ENCODE results near the gene DNAH14.
"Not testable (repeated sequence)": the region's sequence is repeated elsewhere in the genome, so short reads cannot be mapped to it uniquely, and the experiment has no call there.

DNAH14 gene

GRCh38 chr1:224995602-224996001, 66.1 kb downstream of the DNAH14 start:
- DNase-seq (ENCODE audit: low read depth in 2 of 2), result no peak

GRCh38 chr1:224996266-224996665, 66.8 kb downstream of the DNAH14 start:
- DNase-seq (ENCODE audit: low read depth in 2 of 2), result no peak

DNA sequence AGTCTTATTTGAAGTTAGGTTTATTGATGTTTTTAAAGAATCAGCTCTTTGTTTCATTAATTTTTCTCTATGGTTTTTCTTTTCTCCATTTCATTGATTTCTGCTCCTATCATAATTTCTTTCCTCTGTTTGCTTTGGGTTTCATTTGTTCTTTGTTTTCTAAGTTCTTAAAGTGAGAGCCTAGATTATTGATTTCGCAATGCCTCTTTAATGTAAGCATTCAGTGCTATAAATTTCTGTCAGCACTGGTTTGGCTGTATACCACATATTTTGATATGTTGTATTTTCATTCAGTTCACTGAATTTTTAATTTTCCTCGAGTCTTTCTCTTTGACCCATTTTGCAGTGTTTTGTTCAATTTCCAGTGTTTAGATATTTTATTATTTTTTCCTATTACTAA, 68.7 kb downstream of the DNAH14 start:
- DNase-seq (ENCODE audit: low read depth in 2 of 2), result no peak

DNA sequence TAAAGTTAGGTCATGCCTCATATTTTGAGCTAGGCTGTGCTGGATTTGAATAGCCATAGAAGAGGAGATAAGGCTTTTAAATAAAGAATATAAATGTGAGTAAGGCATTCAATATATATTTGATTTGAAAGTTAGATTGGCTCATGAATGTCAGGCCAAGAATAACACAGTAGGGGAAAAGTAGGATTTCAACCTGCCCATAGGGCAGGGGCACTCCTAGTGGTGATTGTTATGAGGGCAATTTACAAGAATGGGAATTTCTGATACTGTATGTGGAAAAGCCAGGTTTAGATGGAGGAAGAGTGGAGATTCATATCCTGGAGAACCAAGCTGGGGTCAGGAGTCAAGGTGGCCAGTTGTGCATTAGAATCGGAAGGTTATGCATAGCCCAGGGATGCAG, 74.9 kb downstream of the DNAH14 start:
- no peak for DNase-seq (ENCODE audit: low read depth in 2 of 2)

DNA sequence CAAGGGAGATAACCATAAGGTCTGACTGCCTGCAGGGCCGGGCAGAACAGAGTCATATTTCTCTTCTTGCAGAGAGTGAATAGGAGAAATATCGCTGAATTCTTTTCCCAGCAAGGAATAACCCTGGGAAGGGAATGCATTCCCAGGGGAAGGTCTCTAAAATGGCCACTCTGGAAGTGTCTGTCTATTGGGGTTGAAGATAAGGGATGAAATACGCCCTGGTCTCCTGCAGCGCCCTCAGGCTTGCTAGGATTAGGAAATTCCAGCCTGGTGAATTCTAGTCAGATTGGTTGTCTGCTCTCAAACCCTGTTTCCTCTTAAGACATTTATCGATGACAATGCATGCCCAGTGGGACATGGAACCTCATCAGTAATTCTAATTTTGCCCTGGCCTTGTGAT, 76.9 kb downstream of the DNAH14 start:
- not testable (repeated sequence) for DNase-seq (ENCODE audit: low read depth in 2 of 2)

DNA sequence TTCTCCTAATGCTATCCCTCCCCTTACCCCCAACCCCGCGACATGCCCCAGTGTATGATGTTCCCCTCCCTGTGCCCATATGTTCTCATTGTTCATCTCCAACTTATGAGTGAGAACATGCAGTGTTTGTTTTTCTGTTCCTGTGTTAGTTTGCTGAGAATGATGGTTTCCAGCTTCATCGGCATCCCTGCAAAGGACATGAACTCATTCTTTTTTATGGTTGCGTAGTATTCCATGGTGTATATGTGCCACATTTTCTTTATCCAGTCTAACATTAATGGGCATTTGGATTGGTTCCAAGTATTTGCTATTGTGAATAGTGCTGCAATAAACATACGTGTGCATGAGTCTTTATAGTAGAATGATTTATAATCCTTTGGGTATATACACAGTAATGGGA, 78.6 kb downstream of the DNAH14 start:
- DNase-seq (ENCODE audit: low read depth in 2 of 2), result not testable (repeated sequence)

DNA sequence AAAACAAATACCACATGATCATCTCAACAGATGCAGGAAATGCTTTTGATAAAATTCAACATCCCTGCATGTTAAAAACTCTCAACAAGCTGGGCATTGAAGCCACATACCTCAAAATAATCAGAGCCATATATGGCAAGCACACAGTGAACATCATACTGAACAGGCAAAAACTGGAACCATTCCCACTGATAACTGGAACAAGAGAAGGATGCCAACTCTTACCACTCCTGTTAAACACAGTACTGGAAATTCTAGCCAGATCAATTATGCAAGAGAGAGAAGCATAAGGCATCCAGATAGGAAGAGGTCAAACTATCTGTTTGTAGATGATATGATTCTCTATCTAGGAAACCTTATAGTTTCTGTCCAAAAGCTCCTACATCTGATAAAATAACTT, 91.6 kb downstream of the DNAH14 start:
- DNase-seq (ENCODE audit: low read depth in 2 of 2), result no peak

- DNase-seq (ENCODE audit: low read depth in 2 of 2), result no peak
Observed at GRCh38 chr1:225026701-225027100, 97.2 kb downstream of the DNAH14 start.

GRCh38 chr1:225036441-225036840, 107.0 kb downstream of the DNAH14 start:
- DNase-seq (ENCODE audit: low read depth in 2 of 2), result not testable (repeated sequence)

DNA sequence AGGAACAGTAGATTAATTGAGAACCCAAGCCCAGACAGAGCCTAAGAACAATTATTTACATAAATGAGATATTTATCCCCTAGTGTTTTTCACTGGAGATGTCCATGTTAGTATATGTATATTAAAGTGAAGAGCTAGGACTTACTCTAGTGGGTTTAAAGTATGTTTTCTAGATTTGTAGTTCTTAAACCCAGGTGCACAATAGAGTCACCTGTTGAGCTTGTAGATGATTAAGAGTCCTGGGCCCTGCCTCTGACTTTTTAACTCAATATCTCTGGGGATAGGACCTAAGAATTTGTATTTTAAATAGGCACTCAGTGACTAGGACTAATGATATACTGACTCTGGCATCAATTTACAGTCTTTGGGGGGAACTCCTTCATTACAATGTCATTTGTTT, 112.8 kb downstream of the DNAH14 start:
- no peak for DNase-seq (ENCODE audit: low read depth in 2 of 2)

DNA sequence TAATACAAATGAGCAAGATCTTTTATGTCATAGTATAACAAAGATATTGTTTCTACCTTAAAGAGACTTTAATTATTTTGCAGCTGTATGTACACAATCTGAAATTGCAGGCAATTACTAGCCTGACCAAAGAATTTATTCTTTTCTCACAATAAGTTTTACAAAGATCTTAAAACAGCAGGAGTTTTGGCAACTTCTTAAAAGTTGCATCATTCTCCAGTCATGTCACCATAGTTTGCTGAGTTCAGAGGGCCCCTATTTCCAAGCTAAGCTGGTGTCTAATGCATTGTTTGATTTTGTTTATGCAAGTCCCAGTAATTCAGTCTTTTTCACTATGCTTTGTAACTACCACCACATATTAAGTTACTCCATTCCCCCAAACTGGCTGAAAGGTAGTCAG, 114.8 kb downstream of the DNAH14 start:
- no peak for DNase-seq (ENCODE audit: low read depth in 2 of 2)

DNA sequence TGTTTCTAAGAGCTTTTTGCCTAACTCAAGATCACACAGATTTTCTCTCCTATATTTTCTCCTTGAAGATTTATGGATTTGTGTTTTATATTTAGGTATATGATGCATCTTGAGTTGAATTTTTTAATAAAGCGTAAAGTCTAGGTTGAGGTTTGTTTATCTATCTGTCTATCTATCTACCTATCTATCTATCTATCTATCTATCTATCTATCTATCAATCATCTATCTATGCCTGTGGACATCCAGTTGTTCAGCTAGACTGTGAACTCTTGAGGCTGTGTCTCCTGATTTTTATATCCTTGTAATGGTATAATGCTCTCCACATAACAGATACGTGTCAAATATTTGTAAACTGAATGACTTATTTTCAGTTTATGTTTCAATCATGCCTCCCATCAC, 120.1 kb downstream of the DNAH14 start:
- DNase-seq (ENCODE audit: low read depth in 2 of 2), result no peak

- no peak for DNase-seq (ENCODE audit: low read depth in 2 of 2)
Observed at GRCh38 chr1:225063722-225064121, 134.2 kb downstream of the DNAH14 start.

DNA sequence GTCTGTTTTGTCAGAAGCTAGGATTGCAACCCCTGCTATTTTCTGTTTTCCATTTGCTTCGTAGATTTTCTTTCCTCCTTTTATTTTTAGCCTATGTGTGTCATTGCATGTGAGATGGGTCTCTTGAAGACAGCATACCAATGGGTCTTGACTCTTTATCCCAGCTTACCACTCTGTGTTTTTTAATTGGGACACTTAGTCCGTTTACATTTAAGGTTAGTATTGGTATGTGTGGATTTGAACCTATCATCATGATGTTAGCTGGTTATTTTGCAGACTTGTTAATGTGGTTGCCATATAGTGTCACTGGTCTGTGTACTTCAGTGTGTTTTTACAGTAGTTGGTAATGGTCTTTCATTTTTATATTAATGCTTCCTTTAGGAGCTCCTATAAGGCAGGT, 141.5 kb downstream of the DNAH14 start:
- no peak for DNase-seq (ENCODE audit: low read depth in 2 of 2)

DNA sequence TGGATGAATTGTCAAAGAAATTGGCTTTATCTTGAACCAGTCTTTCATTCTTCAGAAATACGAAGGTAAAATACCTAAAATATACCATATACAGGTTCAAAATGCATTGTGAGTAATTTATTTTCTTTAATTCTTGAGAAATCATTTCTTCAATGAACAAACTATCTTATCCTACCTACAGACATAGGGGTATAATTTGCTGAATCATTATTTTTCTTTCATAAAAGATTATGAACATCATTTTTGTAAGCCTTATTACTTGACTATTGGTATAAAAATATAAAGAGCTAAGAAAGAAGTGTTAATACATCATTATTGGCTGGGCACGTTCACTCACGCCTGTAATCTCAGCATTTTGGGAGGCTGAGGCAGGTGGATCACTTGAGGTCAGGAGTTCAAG, 167.7 kb downstream of the DNAH14 start:
- no peak for DNase-seq (ENCODE audit: low read depth in 2 of 2)

DNA sequence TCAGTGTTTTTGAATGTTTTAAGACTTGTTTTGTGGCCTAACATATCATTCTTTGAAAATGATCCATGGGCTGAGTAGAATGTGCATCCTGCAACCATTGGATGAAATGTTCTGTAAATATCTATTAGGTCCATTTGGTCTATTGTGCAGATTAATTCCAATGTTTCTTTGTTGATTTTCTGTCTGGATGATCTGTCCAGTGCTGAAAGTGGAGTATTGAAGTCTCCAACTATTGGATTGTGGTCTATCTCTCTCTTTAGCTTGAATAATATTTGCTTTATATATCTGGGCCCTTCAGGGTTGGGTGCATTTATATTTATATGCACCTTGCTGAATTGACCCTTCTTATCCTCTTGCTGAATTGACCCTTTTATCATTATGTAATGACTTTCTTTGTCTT, 181.5 kb downstream of the DNAH14 start:
- no peak for DNase-seq (ENCODE audit: low read depth in 2 of 2)

DNA sequence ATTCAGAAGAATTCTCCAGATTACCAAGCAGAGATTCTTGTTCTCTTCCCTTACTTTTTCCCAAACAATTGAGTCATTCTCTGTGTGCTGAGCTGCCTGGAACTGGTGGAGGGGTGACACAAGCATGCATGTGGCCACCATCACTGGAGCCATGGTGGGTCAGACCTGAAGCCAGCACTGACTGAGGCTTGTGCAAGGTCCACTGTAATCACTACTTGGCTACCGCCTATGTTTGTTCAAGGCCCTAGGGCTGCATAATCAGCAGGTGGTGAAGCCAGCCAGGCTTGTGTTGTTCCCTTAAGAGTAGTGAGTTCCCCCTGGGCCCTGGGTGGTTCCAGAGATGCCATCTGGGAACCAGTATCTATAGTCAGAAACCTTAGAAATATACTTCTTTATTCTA, 183.8 kb downstream of the DNAH14 start:
- no peak for DNase-seq (ENCODE audit: low read depth in 2 of 2)

DNA sequence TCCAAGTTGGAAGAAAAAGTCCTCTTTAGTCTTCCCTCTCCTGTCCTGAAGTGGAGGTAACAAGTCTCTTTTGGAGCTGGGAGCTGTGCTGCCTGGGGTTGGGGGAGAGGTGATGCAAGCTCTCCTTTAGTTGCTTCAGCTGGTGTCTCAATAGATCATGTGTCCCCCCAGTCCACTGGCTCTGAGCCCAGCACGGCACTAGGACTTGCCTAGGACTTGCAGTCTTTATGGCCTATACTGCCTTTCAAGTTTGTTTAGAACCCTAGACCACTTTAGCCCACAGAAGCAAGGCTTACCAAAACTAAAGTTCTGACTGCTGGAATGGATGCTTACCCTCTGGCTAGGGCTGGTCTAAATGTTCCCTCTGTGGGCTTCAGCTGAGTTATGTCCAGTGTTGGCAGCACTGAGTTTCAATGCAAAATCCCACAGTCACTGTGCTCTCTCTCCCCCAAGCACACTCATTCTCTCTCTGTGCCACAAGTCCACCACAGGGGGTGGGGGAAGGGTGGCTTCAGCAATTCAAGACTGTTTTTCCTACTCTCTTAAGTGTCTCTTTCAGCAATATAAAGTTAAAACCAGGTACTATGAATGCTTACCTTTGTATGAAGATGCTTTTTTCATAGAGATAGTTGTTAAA, 185.0 kb downstream of the DNAH14 start:
- no peak for DNase-seq (ENCODE audit: low read depth in 2 of 2)

DNA sequence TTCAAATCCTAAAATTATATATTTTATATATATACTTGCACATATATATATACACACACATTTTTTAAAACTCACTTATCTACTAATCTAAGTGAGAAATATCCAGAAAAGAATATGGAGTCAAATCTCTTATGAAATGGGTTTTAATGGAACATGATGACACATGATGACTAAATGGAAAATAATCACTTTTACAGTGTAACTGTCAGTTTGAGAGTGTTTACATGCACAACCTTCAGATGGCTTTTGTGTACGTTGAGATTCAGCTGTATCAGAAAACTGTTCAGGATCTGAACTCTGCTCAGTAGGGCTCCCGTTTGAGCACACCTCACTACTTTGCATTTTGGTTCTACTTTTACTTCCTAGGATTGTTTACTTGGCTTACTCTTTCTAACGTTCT, 189.8 kb downstream of the DNAH14 start:
- no peak for DNase-seq (ENCODE audit: low read depth in 2 of 2)

GRCh38 chr1:225121095-225121494, 191.6 kb downstream of the DNAH14 start:
- DNase-seq (ENCODE audit: low read depth in 2 of 2), result no peak

GRCh38 chr1:225131869-225132268, 202.4 kb downstream of the DNAH14 start:
- DNase-seq (ENCODE audit: low read depth in 2 of 2), result no peak

DNA sequence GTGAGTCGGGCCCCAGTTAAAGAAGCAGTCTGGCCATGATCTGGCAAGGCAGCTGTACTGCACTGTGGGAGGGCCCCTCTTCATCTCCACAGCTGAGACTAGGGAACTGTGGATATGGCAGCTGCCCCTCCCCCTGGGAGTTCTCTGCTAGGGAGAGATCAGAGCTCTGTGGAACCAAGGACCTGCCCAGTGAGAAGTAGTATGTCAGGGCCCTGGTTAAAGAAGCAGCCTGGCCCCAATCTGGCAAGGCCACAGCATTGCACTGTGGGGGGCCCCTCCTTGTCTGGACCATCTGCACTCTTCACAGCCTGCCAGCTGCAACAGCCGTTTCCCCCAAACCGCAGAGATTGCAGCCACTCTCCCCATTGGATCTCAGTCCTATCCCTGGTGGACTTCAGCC, 208.5 kb downstream of the DNAH14 start:
- no peak for DNase-seq (ENCODE audit: low read depth in 2 of 2)

DNA sequence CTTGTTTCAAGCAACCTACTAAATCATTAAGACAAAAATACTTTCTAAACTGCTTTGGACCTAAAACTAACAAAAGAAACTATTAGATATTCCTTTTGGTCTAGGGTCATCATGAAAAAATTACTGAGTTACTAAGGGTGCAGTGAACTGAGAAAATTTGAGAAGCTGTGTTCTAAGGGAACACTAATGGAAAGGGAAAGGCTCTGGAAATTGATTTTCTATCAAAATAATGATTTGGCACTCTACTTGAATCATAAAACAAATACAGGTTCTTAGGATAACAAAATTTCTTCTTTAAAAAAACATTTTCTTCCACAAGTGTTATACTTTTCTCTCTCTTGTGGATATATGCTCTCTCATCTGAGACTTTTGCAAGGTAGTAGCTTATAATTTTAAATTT, 213.5 kb downstream of the DNAH14 start:
- DNase-seq (ENCODE audit: low read depth in 2 of 2), result no peak

DNA sequence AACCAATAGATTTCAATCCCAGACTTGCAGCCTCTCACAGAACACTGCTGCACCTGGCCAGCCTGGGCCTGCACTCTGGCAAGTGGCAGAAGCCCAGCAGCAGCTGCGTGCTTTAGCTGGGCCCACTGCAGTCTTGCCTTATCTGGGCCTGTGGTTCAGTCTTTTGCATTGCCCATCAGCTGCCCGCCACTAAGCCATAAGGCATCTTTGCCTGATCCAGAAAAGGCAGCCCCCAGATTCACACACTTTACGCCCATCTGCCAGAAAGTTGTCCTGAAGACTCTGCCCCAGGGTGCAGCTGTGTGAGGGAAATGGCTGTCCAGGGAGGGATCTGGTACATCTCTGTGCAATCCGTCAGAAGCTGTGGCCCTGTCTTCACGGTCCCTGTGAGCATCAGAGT, 217.0 kb downstream of the DNAH14 start:
- no peak for DNase-seq (ENCODE audit: low read depth in 2 of 2)

All from stimulated activated CD8-positive, alpha-beta memory T cell treated with anti-CD3 and anti-CD28 coated beads, Interleukin-2, amount 100 ng/mL, for 1 hour (primary cell).